Activated naive CD4-positive, alpha-beta T cell treated with Interleukin-2 at 50 U/mL for 16 hours (primary cell): ENCODE results near the gene NLK.
"Not testable (repeated sequence)": the region's sequence is repeated elsewhere in the genome, so short reads cannot be mapped to it uniquely, and the experiment has no call there.

ENCODE experiments used
- DNase-seq: peaks from one replicate; pipeline ENCODE4 v3.0.0-alpha.2; 2020

NLK gene

GRCh38 chr17:28076144-28076543 is 33.7 kb downstream of the NLK start:
- no peak for DNase-seq

- not testable (repeated sequence) for DNase-seq
Measured at GRCh38 chr17:28077140-28077539, 34.7 kb downstream of the NLK start.

DNA sequence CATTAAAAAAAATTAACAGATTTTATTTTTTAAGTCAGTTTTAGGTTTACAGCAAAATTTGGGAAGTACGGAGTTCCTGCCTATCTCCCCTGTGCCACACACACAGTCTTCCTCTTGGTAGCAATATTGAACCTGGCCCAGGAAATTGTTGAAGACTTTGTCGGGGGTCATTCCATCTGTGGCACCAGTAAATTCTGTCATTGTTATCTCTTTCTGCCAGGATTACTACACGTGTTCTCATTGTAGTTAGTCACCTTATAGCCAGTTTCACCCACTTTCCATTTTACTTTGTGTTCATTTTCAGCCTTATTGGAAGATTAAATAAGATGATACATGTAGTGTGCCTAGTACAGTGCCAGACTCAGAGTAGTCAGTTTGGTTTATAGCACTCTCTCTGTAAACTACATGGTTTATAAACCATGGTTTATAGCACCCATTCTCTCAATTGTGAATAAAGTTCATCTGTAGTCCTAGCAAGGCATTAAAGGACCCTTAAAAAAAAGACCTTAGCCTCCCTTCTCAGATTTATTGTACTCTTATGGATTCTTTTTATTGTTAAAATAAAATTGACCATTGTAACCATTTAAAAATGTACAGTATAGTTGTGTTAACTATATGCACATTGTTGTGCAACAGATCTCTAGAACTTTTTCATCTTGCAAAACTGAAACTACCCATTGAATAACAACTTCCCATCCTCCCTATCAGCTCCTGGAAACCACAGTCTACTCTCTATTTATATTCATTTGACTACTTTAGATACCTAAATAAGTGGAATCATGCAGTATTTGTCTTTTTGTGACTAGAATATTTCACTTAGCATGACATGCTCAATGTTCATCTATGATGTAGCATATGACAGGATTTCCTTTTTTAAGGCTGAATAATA is 36.1 kb downstream of the NLK start:
- no peak for DNase-seq

- no peak for DNase-seq
Measured at GRCh38 chr17:28081467-28081866, 39.0 kb downstream of the NLK start.

DNA sequence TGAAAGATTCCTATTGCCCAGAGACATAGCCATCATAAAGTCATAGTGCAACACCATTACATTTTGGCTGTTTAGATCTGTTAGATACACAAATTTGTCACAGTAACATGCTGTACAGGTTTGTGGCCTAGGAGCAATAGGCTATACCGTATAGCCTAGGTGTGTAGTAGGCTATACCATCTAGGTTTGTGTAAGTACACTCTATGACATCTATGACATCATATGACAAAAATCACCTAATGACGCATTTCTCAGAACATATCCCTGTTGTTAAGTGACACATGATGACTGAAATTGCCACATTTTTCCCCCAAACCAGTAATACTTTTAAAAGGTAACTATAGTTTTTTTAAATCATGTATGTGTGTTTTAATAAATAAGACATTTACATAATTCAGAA is 43.3 kb downstream of the NLK start:
- DNase-seq = no peak

DNA sequence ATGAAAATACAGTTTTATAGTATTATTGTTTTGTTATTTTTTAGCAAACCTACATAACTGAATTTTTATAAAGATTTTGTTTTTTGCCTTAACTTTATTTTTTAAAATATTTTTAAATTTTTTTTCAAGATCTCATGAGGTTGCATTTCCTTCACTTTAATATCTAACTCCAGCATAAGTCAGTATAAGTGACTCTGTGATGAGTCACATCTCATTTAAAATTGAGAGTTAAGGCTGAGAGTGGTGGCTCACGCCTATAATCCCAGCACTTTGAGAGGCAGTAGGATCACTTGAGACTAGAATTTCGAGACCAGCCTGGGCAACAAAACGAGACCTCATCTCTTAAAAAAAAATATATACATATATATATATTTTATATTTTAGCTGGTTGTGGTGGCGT is 44.0 kb downstream of the NLK start:
- no peak for DNase-seq

DNA sequence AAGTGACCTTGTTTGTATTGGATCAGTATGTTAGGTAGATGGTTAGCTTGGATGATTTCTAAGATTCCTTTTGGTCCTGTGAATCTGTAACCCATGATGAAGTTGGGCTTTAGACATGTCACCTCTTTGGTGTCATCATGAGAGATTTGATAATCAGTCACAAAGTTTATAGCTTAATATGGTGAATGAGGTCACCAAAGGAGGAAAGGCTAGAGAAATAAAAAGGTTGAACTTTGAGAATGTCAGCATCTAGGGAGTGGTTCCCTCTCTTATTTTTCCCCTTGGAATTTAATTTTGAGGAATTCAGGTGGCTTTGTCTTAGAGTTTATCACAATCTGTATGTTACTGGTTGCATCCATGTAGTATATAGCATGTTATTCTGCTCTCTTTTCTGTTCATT is 45.3 kb downstream of the NLK start:
- DNase-seq = no peak

- no peak for DNase-seq
Measured at GRCh38 chr17:28090551-28090950, 48.1 kb downstream of the NLK start.

- no peak for DNase-seq
Measured at GRCh38 chr17:28092088-28092487, 49.6 kb downstream of the NLK start.

- DNase-seq = no peak
Measured at GRCh38 chr17:28093999-28094716, 51.7 kb downstream of the NLK start.

GRCh38 chr17:28096756-28097155 is 54.3 kb downstream of the NLK start:
- no peak for DNase-seq

GRCh38 chr17:28097254-28097653 is 54.8 kb downstream of the NLK start:
- no peak for DNase-seq

DNA sequence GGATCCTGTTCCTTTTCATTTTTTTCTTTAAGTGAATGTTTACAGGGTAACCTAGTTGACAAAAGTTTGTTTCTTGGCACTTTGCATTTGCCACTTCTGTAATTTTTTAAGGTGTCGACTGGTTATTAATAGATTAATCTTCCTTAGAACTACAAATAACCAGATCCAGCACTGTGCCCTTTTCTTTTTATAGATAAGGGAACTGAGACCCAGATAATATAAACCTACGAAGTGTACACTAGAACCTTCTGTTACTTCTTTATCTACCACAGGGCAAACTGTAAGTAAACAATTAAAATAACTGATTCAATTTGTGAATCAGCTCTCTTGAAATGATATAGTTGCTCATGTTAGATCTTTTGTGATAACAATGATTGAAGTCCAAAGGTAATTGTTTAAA is 55.4 kb downstream of the NLK start:
- DNase-seq = no peak

DNA sequence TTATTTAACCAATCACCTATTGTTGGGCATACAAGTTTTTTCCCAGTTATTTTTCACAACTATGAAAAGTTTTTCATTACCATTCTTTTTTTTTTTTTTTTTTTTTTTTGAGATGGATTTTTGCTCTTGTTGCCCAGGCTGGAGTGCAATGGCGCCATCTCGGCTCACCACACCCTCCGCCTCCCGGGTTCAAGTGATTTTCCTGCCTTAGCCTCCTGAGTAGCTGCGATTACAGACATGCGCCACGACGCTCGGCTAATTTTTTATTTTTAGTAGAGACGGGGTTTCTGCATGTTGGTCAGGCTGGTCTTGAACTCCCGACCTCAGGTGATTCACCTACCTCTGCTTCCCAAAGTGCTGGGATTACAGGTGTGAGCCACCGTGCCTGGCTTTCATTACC is 56.1 kb downstream of the NLK start:
- DNase-seq = not testable (repeated sequence)

DNA sequence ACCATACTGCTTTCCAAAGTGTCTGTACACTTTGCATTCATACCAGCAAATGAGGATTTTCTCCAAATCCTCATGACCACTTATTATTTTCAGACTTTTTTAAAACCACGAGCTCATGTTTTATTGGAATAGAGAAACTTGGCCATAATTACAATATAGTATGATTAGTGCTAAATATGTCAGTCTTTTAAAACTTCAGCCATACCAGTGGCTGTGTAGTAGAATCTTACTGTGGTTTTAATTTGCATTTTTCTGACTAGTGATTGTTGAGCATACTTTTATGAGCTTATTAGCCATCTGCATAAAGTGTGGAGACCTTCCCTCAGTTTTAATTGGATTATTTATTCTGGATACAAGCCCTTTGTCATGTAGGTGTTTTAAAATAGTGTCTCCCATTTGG is 57.8 kb downstream of the NLK start:
- no peak for DNase-seq

DNA sequence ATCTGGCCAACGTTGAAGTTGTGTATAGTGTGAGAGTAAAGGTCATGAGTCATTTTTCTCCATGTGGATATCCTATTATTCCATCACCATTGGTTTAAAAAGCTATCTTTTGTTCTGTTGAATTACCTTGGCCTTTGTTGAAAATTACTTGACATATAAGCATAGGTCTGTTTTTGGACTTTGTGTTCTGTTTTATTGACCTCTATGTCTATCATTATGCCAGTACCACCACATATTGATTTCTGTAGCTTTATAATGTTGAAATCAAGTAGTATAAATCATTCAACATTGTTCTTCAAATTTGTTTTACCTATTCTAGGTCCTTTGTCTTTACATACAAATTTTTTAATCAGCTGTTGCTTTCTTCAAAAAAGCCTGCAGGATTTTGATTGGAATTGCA is 58.5 kb downstream of the NLK start:
- DNase-seq = no peak

- DNase-seq = no peak
Measured at GRCh38 chr17:28101919-28102318, 59.4 kb downstream of the NLK start.

DNA sequence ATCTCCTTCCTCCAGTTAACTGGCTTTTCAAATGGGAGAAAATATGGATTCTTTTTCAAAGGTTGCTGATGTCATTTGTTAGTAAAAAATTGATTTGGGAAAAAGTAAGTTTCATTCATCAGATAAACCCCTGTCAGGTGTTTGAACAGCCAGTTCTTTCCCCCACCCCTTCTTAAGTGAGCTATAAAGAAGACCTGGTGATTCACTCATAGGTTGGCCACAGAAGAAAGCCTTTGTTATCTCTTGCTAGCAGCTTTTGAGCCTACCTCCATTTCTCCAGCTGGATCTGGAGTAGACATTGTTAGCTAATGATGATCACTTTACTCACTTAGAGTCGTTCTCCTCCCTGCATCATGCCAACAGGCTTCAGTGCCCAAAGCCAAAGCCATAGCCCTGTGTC is 63.0 kb downstream of the NLK start:
- DNase-seq = no peak

GRCh38 chr17:28110184-28110583 is 67.7 kb downstream of the NLK start:
- DNase-seq = no peak

GRCh38 chr17:28112181-28112580 is 69.7 kb downstream of the NLK start:
- no peak for DNase-seq

DNA sequence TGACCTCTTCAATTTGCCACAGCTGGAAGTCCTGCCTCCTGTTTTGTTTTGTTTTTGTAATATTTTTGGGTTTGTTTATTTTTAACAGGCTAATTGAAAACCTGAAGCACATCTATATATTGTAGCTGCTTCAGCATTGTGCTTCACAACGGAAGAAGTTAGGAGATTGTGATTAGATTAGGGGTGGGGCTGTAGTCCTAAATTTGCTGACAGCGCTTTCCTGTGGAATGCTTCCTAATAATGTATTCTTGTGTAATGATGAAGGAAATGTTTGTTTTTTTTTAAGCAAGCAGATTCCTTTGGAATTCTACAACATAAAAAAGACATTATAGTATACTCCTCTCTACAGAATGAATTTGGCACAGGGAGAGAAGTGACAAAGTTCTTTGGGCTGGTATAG is 70.1 kb downstream of the NLK start:
- DNase-seq = no peak

GRCh38 chr17:28113269-28113668 is 70.8 kb downstream of the NLK start:
- DNase-seq = no peak

DNA sequence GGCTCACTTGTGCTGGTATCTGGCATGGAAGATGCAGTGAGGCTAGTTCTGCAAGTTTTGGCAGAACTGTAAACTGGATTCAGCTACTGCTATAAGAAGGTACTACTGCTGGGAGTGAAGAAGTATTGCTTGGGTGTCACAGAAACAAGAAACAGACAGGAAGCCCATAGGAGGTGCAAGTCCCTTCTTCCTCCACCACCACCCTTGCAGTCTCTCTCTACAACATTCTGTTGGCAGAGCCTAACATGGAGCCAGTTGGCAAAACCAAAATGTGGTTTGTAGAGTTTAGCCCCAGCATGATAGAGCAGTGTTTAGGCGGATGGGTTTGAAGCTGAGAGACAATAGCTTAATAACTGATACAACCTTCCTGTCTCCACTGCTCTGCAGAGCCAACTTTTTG is 72.6 kb downstream of the NLK start:
- no peak for DNase-seq

DNA sequence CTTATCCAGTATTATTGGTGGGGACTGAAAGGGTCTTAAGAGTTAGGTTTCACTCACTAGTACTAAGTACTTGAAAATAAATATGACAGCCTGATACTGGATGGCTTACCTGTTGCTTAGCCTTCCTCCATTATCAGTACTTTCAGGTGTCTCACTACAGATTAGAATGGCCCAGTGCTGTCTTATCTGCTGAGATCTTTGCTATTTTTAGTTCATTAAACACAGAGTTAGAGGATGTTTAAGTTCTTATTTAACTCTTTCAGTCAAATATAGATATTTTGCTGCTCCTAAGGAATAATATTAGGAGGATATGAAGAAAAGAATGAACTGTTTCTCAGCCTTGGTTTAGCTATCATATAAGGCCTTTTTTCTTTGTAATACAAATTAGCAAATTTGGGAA is 74.8 kb downstream of the NLK start:
- no peak for DNase-seq

DNA sequence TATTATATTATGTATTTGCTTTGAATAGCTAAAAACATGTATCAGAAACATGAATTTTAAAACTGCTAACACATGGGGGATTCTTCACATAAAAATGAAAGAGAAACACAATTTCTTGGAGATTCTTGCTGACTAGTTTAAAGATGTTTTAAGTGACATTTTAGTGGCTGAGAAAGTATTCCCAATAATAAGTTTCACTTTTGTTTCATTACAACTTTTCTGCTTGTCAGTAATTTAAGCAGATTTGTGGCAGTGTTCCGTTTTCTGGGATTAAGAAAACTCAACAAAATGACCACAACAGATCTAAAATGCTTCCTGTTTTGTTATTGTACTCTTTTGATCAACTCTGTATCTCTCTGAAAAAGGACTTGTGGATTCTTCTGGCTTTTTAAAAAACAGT is 75.9 kb downstream of the NLK start:
- DNase-seq = no peak
